Neural progenitor cell (in vitro differentiated cells): ENCODE measurements around the gene CAMK1D.

Experiments
- CTCF ChIP-seq: fragments of 200-600 bp; sonication (generic); IDR thresholded peaks from 2 replicates; pipeline ENCODE4 v1.5.1; 2017; ENCODE audit warnings: antibody characterized with exemption, mild to moderate bottlenecking
- EZH2 ChIP-seq: fragments of 200-600 bp; sonication (generic); IDR thresholded peaks from 2 replicates; pipeline ENCODE4 v1.6.1; 2017; ENCODE audit warnings: antibody characterized with exemption, mild to moderate bottlenecking, moderate library complexity

- TF ChIP-seq CTCF (no peak), EZH2 (no peak)
Measured at GRCh38 chr10:12721334-12721733, 372.0 kb downstream of the CAMK1D start.
